Measurements from ENCODE around the gene NFATC3.
A peak's percentile ranks its signal among the peaks of the same experiment; 100 is the strongest.

The NFATC3 gene

DNA sequence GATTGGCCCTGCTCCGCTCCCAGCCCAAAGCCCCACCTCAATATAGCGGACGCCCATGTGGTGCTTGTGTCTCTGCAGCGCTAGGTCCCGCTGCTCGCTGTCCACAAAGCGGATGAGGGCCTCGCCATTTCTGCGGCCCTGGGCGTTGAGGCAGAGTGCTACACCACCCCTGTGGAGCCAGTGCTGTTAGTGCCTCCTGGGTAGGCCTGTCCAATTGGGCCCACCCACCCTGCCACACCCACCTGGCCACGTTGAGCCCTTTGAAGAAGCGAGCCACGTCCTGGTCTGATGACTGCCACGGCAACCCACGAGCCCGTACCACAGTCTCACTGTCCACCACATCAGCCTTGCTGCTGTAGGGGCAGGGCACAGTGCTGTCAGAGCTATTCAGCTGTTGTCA lies 147.2 kb downstream of the NFATC3 start:
- no peak for DNase-seq (ENCODE audit: low spot score)

DNA sequence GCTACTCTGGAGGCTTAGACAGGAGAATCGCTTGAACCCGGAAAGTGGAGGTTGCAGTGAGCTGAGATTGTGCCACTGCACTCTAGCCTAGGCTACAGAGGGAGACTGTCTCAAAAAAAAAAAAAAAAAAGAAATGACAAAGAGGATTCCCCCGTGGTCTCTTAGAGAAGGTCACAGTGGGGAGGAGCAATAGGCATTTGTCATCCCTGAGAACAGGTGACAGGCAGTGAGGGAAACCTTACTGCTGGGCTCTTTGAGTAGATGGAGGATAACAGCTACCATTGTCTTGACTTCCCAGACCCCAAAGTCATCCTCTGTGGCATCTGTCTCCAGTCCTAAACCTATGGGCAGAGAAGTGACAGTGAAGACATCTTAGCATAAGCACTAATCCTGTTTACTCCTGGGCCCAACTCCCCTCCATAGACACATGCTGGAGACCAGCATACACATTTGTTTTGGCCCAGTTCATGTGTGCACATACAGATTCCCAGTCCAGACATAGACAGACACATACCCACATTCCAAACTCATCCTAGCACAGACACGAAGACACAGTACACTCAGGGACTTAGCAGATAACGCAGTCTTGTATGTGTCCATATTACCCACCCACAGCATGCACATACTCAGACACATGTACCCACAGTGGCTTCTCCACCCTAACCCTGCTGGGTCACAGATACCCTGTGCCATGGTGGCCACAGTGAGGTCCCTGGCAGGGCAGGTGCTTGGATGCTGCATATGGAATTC lies 148.1 kb downstream of the NFATC3 start:
- DNase-seq (ENCODE audit: low spot score) = no peak

DNA sequence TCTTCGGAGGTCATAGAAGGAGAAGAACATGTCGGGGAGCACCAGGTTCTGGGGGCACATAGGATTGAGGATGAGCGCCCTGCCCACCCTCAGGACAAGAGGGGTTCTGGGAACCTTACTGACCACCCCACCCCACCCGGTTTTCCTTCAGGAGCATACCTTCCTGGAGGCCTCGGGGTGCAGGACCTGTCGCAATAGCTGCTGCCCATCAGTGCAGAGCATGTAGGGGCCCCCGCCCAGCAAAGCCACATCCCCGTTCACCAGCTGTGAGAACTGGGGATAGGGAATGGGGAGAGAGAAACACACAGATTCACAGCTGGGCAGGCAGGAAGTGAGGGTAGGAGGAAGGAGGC lies 148.6 kb downstream of the NFATC3 start:
- no peak for DNase-seq (ENCODE audit: low spot score)

DNA sequence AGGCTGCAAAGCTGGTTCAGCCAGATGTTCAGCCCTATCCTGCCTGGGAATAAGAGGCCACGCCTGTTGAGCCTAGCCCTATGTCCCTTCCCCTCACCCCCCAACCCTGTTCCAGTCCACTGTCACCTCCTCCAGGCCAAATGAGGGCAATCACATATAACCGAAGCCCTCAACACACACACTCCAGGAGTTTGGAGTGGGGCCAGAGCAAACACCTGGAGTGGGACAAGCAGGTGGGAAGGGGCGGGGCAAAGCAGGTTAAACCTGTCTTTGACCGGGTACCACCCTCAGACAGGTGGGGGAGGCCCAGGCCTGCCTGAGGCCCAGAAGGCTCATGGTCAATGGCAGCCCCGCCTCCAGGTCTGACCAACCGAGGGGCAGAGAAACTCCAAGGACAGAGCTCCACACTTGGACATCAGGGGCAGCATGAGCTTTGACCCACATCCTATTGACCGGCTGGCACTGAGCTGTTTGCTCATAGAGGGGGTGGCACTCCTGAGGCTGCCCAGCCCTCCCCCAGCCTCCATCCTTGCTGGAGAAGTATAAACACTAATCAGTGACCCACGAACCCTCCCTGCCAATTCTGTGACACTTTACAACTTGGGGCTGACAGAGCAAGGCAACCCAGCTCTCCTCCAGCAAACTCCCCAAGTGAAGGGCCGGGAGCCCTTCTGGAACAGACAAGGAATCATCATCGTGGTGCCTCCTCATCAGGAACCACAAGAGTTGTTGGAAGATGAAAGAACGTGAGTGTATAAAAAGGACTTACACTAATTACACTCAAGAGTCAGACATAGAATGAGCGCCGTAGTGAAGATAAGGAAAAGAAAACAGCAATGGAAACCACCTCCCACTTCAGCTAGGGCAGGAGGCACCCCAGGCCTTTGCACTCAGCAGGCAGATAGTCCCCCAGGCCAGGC lies 149.3 kb downstream of the NFATC3 start:
- DNase-seq (ENCODE audit: low spot score) = no peak

DNA sequence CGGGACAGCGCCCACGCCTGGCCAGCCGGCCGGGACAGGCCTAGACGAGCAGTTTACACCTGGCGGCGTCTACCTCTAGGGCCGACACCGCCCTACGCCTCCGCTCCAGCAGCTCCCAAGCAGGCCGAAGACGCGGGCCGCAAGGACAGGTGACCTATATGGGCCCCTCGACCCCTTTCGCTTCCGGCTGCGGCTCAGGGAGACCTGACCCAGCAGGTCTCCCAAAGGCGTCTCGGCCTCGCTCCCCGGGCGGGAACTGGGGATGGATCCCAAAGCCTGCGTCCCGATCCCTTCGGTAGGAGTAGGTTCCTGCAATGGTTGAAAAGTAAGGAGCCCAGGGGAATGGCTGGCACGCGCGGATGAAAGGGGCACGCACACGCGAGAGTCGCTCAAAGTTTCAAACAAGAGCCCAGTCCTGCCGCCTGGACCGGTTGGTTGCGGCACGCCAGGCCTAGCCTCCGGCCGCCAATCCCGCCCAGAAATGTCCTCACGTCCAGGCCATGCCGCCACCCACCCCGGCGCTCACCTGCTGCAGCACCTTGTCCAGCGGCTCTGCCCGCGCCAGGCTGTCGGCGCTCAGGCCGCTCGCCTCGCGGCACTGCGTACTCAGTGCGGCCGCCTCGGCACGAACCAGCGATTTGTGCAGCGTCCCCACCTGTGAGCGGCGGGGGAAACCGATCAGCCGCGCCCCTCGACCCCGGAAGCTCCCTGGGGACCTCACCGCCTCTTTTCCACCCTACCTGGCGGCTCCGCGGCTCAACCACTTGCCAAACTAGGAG lies 150.1 kb downstream of the NFATC3 start:
- DNase-seq (ENCODE audit: low spot score) = no peak

DNA sequence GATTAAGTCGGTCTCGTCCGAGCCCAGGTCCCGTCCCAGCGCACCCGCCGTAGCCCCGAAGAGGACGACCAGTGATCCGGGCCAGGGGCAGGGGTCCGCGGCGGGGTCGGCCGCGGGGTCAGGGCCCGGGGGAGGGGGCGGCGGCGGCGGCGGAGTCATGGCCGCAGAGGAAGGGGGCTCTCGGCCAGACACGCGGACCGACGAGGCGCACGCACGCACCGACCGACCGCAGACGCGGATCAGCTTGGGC lies 150.6 kb downstream of the NFATC3 start, which contains the start of gene ESRP2:
TSS of gene ESRP2 (minus strand) at position 241 of the 250 bp plus-strand sequence. CDS start at position 159, 82 bp downstream.
- no peak for DNase-seq (ENCODE audit: low spot score)

DNA sequence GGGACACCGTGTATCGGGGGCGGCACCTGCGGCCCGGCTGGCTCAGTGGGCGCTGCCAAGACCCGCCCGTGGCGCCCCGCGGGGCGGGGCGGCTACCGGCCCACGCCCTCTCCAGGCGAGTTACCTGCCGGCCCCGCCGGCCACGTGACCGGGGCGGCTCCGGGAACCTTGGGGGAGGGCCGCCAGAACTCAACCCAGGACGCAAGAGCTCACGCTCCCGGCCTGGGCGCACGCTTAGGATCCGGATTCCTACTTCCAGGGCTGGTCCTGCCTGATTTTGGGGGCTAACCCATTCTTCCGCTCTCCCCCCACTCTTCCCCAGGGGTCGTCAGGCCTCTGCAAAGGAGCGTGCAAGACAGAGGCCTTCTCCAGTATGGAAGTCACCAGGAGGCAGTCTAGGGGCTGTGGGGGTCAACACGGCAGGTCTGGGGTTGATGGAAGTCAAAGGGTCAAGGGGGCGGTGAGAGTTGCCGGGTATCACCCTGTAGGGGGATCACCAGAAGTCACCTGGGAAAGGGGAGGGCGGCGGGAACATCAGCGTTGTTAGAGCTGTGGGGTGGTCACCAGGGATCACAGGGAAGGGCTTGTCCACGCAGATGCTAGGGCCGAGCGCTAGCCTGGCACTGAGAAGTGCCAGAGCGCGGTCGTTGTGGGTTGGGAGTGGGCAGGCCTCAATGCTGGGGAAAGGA lies 151.1 kb downstream of the NFATC3 start:
- DNase-seq (ENCODE audit: low spot score) = no peak

DNA sequence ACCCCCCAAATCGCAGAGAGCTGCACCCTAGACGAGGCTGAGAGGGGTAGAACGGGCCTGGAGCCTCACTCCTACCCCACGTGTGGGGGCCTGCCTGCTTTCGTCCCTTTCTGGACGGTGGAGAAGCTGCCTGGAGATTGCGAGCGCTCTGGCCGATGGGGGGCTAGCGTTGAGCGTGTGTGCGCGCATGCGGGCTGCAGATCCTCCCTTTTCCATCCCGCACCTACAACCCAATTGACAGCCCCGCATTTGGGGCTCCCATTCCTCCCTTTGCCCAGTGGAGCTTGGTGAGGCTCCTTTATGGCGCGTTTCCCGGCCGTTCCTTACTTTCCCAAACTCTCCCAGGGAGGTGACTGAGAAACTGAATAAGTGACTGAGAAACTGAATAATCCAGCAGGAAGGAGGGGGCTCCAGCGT lies 151.7 kb downstream of the NFATC3 start:
- no peak for DNase-seq (ENCODE audit: low spot score)

DNA sequence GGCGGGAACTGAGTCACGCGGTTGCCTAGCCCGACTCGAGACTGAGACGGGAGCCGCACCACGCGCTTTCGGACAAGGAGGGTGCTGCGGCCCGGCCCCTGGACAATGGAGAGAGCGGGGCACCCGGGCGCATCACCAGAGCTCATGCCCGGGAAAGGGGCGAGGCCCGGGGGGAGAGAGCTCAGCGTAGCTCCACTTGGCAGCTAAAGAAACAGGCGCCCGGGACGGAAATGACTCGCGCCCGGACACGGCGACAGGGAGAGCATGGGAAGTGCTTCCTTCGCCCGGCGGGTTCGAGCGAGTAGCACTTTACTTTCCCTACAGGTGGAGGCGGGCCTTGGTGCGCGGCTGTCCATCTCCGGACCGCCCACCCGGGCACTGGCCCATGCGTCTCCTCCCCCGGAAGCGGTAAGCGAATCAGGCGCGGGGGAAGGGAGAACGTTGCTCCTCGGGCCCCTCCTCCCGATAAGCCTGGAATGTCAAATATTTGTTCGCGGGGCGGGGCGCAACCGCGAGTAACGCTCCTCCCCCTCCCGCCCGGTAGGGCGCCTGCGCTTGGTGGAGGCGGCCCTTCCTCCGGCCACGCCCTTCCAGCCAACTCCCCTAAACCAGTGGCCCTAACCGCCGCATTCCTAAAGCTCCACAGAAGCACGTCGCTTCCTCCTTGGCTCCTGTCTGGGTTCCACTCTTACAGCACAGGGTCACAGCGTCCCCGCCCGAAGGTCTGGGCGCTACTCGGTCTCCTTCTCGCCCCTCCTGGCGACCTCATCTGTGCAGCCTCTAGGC lies 152.3 kb downstream of the NFATC3 start:
- peak; percentile 99 for DNase-seq (ENCODE audit: low spot score)

DNA sequence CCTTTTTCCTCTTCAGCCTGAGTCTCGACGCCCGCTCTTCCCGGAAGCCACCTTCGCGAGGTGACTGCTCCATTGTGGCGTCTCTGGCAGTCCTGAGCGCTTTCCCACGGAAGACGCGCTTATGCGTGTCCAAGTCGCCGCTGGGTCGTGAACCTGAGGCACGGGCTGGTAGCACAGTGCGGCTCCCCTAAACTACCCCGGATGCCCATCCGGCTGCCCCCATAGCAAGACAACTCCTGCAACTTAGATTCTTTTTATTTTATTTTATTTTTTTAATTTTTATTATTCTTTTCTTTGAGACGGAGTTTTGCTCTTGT lies 152.8 kb downstream of the NFATC3 start:
- no peak for DNase-seq (ENCODE audit: low spot score)

DNA sequence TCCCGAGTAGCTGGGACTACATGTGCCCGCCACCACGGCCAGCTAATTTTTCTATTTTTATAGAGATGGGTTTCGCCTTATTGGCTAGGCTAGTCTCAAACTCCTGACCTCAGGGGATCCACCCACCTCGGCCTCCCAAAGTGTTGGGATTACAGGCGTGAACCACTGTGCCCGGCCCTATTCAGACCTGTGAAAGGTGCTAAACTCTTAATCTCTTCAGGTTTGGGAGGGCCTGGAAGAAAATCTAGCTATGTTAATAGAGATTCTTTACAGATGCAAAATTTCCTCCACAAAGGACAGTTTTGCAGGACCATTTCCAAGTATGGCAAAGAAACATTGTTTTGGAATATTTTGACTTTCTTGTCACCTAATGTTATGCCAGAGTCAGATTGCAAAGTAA lies 156.9 kb downstream of the NFATC3 start:
- no peak for DNase-seq (ENCODE audit: low spot score)

DNA sequence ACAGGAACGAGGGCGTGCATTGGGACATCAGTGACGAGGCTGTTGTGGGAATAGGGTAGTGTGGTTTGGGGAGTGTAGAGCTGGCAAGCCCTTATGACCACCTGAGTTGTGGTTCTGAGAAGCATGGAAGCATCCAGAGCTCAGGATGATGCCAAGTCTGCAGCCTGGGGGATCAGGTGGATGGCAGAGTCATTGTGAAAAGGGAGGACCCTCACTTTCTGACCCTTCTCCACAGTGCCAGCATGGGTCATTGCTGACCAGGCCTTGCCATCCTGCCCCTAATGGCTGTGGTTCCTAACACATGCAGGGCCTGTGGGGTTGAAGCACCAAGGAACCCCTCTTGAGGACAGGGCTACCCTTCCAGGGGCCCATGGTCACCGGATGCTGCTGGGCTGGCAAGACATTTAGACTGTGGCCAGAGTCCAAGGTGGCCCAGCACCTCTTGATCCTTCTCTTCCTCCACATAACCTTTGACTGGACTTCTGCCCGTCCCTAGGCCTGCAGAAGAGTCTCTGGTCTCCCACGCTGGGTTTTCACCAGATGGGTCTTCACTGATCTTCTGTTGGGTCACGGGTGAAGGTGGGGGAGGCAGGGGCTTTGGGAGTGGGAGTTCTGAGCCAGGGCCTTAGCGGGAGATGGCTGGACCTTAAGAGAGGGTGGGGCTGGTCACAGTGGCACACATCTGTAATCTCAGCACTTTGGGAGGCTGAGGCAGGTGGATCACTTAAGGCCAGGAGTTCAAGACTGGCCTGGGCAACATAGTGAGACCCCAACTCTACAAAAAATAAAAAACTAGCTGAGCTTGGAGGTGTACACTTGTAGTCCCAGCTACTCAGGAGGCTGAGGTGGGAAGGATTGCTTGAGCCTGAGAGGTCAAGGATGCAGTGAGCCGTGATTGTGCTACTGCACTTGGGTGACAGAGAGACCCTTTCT lies 158.0 kb downstream of the NFATC3 start:
- DNase-seq (ENCODE audit: low spot score) = no peak

DNA sequence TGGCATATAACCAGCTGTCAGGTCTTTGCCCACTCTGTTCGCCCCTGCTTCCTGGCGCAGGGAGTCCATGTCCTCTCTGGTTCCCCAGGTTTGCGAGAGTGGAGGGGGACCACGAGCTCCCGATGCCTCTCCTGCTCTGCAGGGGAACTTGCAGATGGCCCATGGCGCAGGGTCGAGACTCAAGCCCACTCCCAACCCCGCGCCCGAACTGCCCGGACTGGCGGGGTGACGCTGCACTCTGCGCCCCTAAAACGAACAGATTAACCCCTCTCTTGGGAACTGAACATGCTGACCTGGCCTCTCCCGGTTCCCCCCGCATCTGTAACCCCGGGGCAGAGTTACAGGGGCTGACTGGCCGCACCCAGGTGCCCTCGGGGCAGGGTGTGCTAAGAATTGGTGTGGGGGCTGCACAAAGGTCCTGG lies 159.3 kb downstream of the NFATC3 start:
- DNase-seq (ENCODE audit: low spot score) = no peak

DNA sequence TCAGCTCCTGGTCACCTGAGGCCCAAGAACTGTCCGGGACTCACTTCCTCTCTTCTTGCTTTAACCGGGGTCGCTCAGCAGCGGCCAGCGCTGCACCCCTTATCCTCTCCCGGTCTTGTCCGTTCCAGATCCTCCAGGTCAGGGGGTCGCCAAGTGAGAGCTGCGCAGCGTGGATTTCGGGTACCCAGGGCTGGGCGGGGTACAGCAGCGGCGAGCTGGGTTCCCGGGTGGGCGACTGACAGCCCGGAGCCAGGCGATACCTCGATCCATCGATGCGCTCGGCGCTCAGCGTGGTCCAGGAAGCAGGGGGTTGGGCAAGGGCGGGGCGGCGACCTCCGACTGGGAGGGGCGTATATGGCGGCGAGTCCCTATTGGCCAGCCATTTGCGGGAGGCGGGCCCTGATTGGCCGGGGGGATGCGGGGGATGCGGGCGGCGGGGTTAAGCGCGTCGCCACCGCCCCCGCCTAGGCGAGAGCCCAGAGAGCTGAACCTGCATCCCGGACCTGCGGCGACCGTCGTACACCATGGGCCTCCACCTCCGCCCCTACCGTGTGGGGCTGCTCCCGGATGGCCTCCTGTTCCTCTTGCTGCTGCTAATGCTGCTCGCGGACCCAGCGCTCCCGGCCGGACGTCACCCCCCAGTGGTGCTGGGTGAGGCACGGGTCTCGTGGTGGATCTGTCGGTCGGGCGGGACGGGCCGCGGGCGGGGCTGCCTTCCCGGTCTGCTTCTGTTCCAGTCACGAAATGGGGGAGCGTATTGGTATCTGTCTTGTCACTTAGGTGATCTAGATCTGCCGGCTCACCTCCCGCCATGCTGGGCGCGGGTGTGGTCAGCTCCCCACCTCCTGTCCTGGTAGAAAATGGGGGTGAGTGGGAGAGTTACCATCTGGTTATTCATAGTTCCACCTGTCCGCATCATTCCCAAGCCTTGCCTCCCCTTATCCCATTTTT lies 160.0 kb downstream of the NFATC3 start, which contains the start of gene PLA2G15:
TSS of gene PLA2G15 (plus strand) at position 471 of the 951 bp plus-strand sequence. CDS start at position 525, 54 bp downstream.
- peak; percentile 100 for DNase-seq (ENCODE audit: low spot score)

DNA sequence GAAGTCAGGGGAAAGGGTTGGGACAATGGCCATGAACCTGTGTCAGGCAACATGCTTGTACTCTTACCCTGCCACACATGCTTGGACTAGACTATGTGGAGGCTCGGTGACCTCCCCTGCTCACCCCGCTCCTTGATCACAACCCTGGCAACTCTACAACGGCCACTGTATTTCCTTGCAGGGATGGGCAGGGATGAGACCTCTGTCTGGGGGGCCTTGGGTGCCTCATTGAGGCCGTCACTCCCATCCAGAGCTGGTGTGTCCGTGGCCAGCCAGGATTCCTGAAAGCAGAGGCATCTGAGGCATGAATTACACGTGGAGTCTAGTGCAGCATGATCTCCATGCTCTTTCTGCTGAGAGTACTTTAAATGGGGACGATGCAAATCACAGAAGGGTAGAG lies 161.0 kb downstream of the NFATC3 start:
- no peak for DNase-seq (ENCODE audit: low spot score)

DNA sequence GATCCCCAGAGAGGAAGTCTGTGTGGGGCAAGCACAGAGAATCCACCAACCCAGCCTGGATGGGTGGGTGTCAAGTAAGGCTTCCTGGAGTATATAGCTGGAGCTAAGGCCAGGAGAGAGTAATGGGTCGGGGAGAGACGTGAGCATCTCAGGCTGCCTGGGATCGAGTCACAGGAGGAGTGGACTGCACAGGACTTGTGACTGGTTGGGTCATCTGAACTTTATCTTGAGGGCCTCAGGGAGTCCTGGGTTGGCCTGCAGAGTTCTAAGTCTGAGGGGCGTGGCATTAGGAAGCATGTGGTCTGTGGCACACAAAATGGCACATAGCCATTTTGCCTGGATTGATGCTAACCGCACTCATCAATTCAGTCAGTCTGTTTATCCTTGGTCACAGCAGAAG lies 161.5 kb downstream of the NFATC3 start:
- no peak for DNase-seq (ENCODE audit: low spot score)

DNA sequence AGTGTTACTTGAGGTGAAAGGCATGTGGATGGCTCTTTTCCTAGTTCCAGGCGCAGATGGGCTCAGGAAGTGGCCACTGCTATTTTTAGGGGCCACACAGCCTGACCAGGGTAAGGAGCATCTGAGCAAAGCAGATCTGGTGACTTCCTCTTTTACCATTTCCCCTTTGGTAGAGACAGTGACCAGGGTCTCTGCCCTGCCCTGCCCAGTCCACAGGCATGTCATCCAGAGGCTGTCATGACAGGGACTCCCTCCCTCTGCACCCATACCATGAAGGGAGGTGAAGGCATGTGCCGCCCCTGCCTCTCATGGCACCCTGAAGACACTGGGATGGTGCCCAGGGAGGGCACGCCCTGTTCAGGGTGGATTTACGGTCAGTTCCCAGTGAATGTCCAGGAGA lies 162.2 kb downstream of the NFATC3 start:
- DNase-seq (ENCODE audit: low spot score) = no peak

DNA sequence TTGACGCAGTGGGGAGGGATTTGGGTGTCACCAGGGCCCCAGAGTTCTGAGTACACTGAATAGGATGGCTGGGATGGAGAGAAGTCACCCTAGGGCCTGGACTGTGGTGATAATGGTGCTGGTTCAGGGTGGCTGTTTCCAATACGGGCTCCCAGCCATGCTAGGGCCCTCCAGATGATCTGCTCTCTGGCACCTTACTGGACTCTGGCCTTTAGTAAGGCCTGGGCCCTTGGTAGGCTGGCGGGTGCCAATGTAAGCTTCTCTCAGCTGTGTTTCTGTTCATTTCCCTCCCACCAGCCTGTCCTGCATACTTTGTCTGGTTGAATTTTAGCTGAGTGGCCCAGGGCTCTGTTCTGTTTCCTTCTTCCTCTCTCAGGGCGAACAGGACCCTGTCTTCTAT lies 162.8 kb downstream of the NFATC3 start:
- no peak for DNase-seq (ENCODE audit: low spot score)

DNA sequence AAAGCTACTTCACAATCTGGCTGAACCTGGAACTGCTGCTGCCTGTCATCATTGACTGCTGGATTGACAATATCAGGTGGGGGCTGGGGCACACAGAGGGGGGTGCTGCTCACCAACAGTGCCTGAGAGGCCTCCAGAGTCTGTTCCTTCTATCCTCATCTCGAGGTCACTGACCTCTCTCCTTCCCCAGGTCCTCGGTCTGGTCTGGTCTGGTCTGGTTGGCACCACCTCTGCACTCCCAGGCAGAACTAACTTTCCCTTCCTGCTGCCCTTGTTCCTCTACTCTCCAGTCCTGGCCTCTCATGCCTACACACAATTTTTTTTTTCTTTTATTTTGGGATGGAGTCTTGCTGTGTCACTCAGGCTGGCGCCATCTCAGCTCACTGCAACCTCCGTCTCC lies 164.2 kb downstream of the NFATC3 start:
- no peak for DNase-seq (ENCODE audit: low spot score)
